Testis (tissue), 2 donors: ENCODE results near the gene C5orf15.

Experiments
- CTCF ChIP-seq, 3 experiments: fragments of 450-650 bp in 2 of 3; fragments of 200-600 bp in 1 of 3; sonication (generic) in 1 of 3; IDR thresholded peaks; one replicate each; pipeline ENCODE4 v1.5.1; 2016 to 2019; ENCODE audit warnings: antibody characterized with exemption in 3 of 3, mild to moderate bottlenecking in 2 of 3, moderate library complexity in 1 of 3
- POLR2A ChIP-seq: fragments of 450-650 bp; IDR thresholded peaks from one replicate; pipeline ENCODE4 v1.6.1; 2017; ENCODE audit warnings: antibody characterized with exemption, mild to moderate bottlenecking, moderate library complexity

- TF ChIP-seq CTCF (IDR thresholded peaks at IDR 0.05): no peak
- TF ChIP-seq POLR2A: no peak
These were observed 43.2 kb downstream of the C5orf15 start for GRCh38 chr5:133925269-133925668.
